Stimulated activated CD8-positive, alpha-beta memory T cell treated with anti-CD3 and anti-CD28 coated beads, Interleukin-4, amount 100 ng/mL, for 48 hours (primary cell): ENCODE results near the gene EGFR.

ENCODE experiments used
- DNase-seq: peaks from one replicate; pipeline ENCODE4 v3.0.0-alpha.2; 2020

Gene EGFR

GRCh38 chr7:55198634-55199392, 180.0 kb downstream of the EGFR start:
- DNase-seq = no peak

- DNase-seq = no peak
Measured at GRCh38 chr7:55199418-55199817, 180.6 kb downstream of the EGFR start.

GRCh38 chr7:55200441-55200840, 181.6 kb downstream of the EGFR start:
- DNase-seq = no peak

- peak; percentile 13 for DNase-seq
Measured at GRCh38 chr7:55202150-55202913, 183.5 kb downstream of the EGFR start.

GRCh38 chr7:55203300-55203699, 184.5 kb downstream of the EGFR start:
- no peak for DNase-seq

- no peak for DNase-seq
Measured at GRCh38 chr7:55205124-55205955, 186.5 kb downstream of the EGFR start.

- no peak for DNase-seq
Measured at GRCh38 chr7:55206235-55207029, 187.6 kb downstream of the EGFR start.

- DNase-seq = no peak
Measured at GRCh38 chr7:55207436-55208125, 188.8 kb downstream of the EGFR start.

GRCh38 chr7:55209366-55209765, 190.5 kb downstream of the EGFR start:
- DNase-seq = no peak

GRCh38 chr7:55210176-55210575, 191.4 kb downstream of the EGFR start:
- no peak for DNase-seq

GRCh38 chr7:55210716-55211115, 191.9 kb downstream of the EGFR start:
- DNase-seq = no peak

GRCh38 chr7:55211726-55212125, 192.9 kb downstream of the EGFR start:
- no peak for DNase-seq

- no peak for DNase-seq
Measured at GRCh38 chr7:55212176-55212575, 193.4 kb downstream of the EGFR start.

- no peak for DNase-seq
Measured at GRCh38 chr7:55212838-55213237, 194.0 kb downstream of the EGFR start.

- no peak for DNase-seq
Measured at GRCh38 chr7:55214707-55215106, 195.9 kb downstream of the EGFR start.

- DNase-seq = no peak
Measured at GRCh38 chr7:55223023-55223422, 204.2 kb downstream of the EGFR start.

- no peak for DNase-seq
Measured at GRCh38 chr7:55224111-55224510, 205.3 kb downstream of the EGFR start.

GRCh38 chr7:55224810-55225209, 206.0 kb downstream of the EGFR start:
- DNase-seq = no peak

- no peak for DNase-seq
Measured at GRCh38 chr7:55230014-55230413, 211.2 kb downstream of the EGFR start.

- no peak for DNase-seq
Measured at GRCh38 chr7:55231736-55232280, 213.0 kb downstream of the EGFR start.

- no peak for DNase-seq
Measured at GRCh38 chr7:55233001-55233400, 214.2 kb downstream of the EGFR start.

GRCh38 chr7:55234408-55234807, 215.6 kb downstream of the EGFR start:
- DNase-seq = no peak
